ENCODE data around the gene AMPD3.

Gene AMPD3

GRCh38 chr11:10439351-10439750 is 15.7 kb upstream of the AMPD3 start:
- DNase-seq, result no peak

GRCh38 chr11:10439924-10440323 is 15.1 kb upstream of the AMPD3 start:
- DNase-seq, result no peak

GRCh38 chr11:10440401-10440800 is 14.7 kb upstream of the AMPD3 start:
- no peak for DNase-seq

GRCh38 chr11:10441091-10441490 is 14.0 kb upstream of the AMPD3 start:
- no peak for DNase-seq

GRCh38 chr11:10441652-10442503 is 13.2 kb upstream of the AMPD3 start:
- peak; percentile 89 for DNase-seq

- DNase-seq, result peak; percentile 5
Observed at GRCh38 chr11:10443152-10443551, 11.9 kb upstream of the AMPD3 start.

GRCh38 chr11:10443721-10444235 is 11.3 kb upstream of the AMPD3 start:
- DNase-seq, result peak; percentile 61

GRCh38 chr11:10444725-10445315 is 10.2 kb upstream of the AMPD3 start:
- peak; percentile 65 for DNase-seq

- no peak for DNase-seq
Observed at GRCh38 chr11:10447445-10447844, 7.6 kb upstream of the AMPD3 start.

GRCh38 chr11:10450462-10451425 is 4.3 kb upstream of the AMPD3 start:
- DNase-seq, result no peak

- DNase-seq, result peak; percentile 86
Observed at GRCh38 chr11:10451426-10452116, 3.5 kb upstream of the AMPD3 start.

- DNase-seq, result no peak
Observed at GRCh38 chr11:10452211-10452767, 2.8 kb upstream of the AMPD3 start.

- no peak for DNase-seq
Observed at GRCh38 chr11:10453261-10453660, 1.8 kb upstream of the AMPD3 start.

- peak; percentile 83 for DNase-seq
Observed at GRCh38 chr11:10455637-10456487, 798 bp downstream of the AMPD3 start.

GRCh38 chr11:10456519-10456918 is 1.5 kb downstream of the AMPD3 start:
- no peak for DNase-seq

- DNase-seq, result no peak
Observed at GRCh38 chr11:10457901-10458300, 2.8 kb downstream of the AMPD3 start.

GRCh38 chr11:10459029-10459970 is 4.2 kb downstream of the AMPD3 start:
- DNase-seq, result peak; percentile 76

GRCh38 chr11:10460611-10461275 is 5.7 kb downstream of the AMPD3 start:
- peak; percentile 26 for DNase-seq

GRCh38 chr11:10461276-10461790 is 6.3 kb downstream of the AMPD3 start:
- DNase-seq, result no peak

Data from MV-4-11 (cell line).